Karpas-422 (cell line): Measurements from ENCODE around the gene NUTM2E. TPM values are rescaled to one million over a fixed set of nuclear protein-coding genes. Genes with fewer than 3 reads are reported as not detected.
A peak's percentile ranks its signal among the peaks of the same experiment; 100 is the strongest.
"Not testable (repeated sequence)": the region's sequence is repeated elsewhere in the genome, so short reads cannot be mapped to it uniquely, and the experiment has no call there.

Experiments used
- DNase-seq: peaks from one replicate; pipeline ENCODE4 v3.0.0-alpha.2; 2015
- H2AFZ ChIP-seq: fragments of 200-600 bp; sonication (generic); 2 replicates; pipeline ENCODE4 v1.6.1; 2014; ENCODE audit warnings: antibody characterized with exemption, low read length, mixed read lengths
- H3K27ac ChIP-seq: fragments of 200-600 bp; sonication (generic); 2 replicates; pipeline ENCODE4 v1.5.1; 2014; ENCODE audit warnings: mild to moderate bottlenecking, low read length, moderate library complexity
- H3K27me3 ChIP-seq: fragments of 200-600 bp; sonication (generic); 2 replicates; pipeline ENCODE4 v1.6.1; 2014; ENCODE audit warnings: low read length, mixed read lengths
- H3K36me3 ChIP-seq: fragments of 200-600 bp; sonication (generic); 2 replicates; pipeline ENCODE4 v1.6.1; 2014; ENCODE audit warnings: low read length, mixed read lengths; ENCODE audit not compliant: insufficient read depth
- H3K4me1 ChIP-seq: fragments of 200-600 bp; sonication (generic); 2 replicates; pipeline ENCODE4 v1.6.1; 2014; ENCODE audit warnings: mild to moderate bottlenecking, low read length, mixed read lengths
- H3K4me2 ChIP-seq: fragments of 200-600 bp; sonication (generic); 2 replicates; pipeline ENCODE4 v1.6.1; 2014; ENCODE audit warnings: low read length, low read depth, mild to moderate bottlenecking; ENCODE audit not compliant: poor library complexity, severe bottlenecking
- H3K4me3 ChIP-seq: fragments of 200-600 bp; sonication (generic); 2 replicates; pipeline ENCODE4 v1.5.1; 2014; ENCODE audit warnings: mild to moderate bottlenecking, antibody characterized with exemption, low read length, mixed read lengths
- H3K79me2 ChIP-seq: fragments of 200-600 bp; sonication (generic); 2 replicates; pipeline ENCODE4 v1.6.1; 2014; ENCODE audit warnings: mild to moderate bottlenecking, low read length, mixed read lengths
- H3K9ac ChIP-seq: fragments of 200-600 bp; sonication (generic); 2 replicates; pipeline ENCODE4 v1.6.0; 2014; ENCODE audit warnings: low read length
- H3K9me2 ChIP-seq: fragments of 200-600 bp; sonication (generic), shearing (Covaris generic); replicated peaks from 2 replicates; pipeline ENCODE4 v1.6.0; 2014; ENCODE audit warnings: mild to moderate bottlenecking, low read length, moderate library complexity; ENCODE audit not compliant: insufficient read depth
- H3K9me3 ChIP-seq: fragments of 300-700, 200-600 bp; sonication (generic); 2 replicates; pipeline ENCODE4 v1.6.1; 2014; ENCODE audit warnings: low read length, mixed read lengths
- H4K20me1 ChIP-seq: fragments of 200-600 bp; sonication (generic); 2 replicates; pipeline ENCODE4 v1.6.1; 2014; ENCODE audit warnings: mild to moderate bottlenecking, antibody characterized with exemption, low read length, low read depth; ENCODE audit not compliant: insufficient read depth
- total RNA-seq: library from RNA; depleted of rRNA; stranded (reverse); fragments of >200 nt; shearing (Covaris generic); gene quantifications from 2 replicates; pipeline ENCODE4 v1.2.3, GENCODE V29; 2014; ENCODE audit warnings: low replicate concordance

NUTM2E gene
- total RNA-seq, 1 experiment from 2014 or later = 0.19 TPM

GRCh38 chr10:79799337-79799736, 27.2 kb upstream of the NUTM2E start:
- H2AFZ ChIP-seq, H4K20me1 ChIP-seq, H3K4me3 ChIP-seq, H3K36me3 ChIP-seq, H3K27ac ChIP-seq, H3K9me2 ChIP-seq, H3K4me1 ChIP-seq, H3K27me3 ChIP-seq, H3K79me2 ChIP-seq, DNase-seq, H3K9me3 ChIP-seq, H3K9ac ChIP-seq, H3K4me2 ChIP-seq: not testable (repeated sequence)

GRCh38 chr10:79805857-79806256, 20.7 kb upstream of the NUTM2E start:
- not testable (repeated sequence) for H3K9me2 ChIP-seq

GRCh38 chr10:79811895-79812294, 14.6 kb upstream of the NUTM2E start:
- DNase-seq, H3K79me2 ChIP-seq, H3K27ac ChIP-seq: not testable (repeated sequence)

More at GRCh38 chr10:79805857-79806256, 20.7 kb upstream of the NUTM2E start:
- H3K36me3 ChIP-seq, H3K27me3 ChIP-seq, H3K9ac ChIP-seq, H3K4me1 ChIP-seq, H3K4me2 ChIP-seq, H4K20me1 ChIP-seq, H3K4me3 ChIP-seq, H2AFZ ChIP-seq, DNase-seq, H3K27ac ChIP-seq, H3K79me2 ChIP-seq, H3K9me3 ChIP-seq: not testable (repeated sequence)

GRCh38 chr10:79816290-79816689, 10.2 kb upstream of the NUTM2E start:
- H3K79me2 ChIP-seq = peaks cover 18% of the 10 kb centered on the region; the same call in 1 of the 2 replicates
- H3K9me2 ChIP-seq, H3K9ac ChIP-seq, H3K4me1 ChIP-seq, H3K27me3 ChIP-seq, H3K4me3 ChIP-seq, DNase-seq, H3K27ac ChIP-seq, H3K4me2 ChIP-seq, H3K9me3 ChIP-seq, H3K36me3 ChIP-seq, H2AFZ ChIP-seq, H4K20me1 ChIP-seq: not testable (repeated sequence)

More at GRCh38 chr10:79811895-79812294, 14.6 kb upstream of the NUTM2E start:
- not testable (repeated sequence) for H3K9me2 ChIP-seq, H3K9ac ChIP-seq, H3K9me3 ChIP-seq, H3K4me3 ChIP-seq, H3K27me3 ChIP-seq, H4K20me1 ChIP-seq, H3K4me2 ChIP-seq, H2AFZ ChIP-seq, H3K4me1 ChIP-seq, H3K36me3 ChIP-seq

- H3K4me1 ChIP-seq, H2AFZ ChIP-seq, H3K27me3 ChIP-seq, H3K4me3 ChIP-seq, H3K9me3 ChIP-seq, H3K9ac ChIP-seq, H3K4me2 ChIP-seq, H3K9me2 ChIP-seq, H4K20me1 ChIP-seq, H3K36me3 ChIP-seq, DNase-seq, H3K27ac ChIP-seq: not testable (repeated sequence)
- peaks cover 44% of the 10 kb centered on the region for H3K79me2 ChIP-seq
These were observed 3.2 kb upstream of the NUTM2E start for GRCh38 chr10:79823387-79823786.

- Histone ChIP-seq H3K9ac (peak overlapping the region; percentile 72), H3K79me2 (peaks cover 27% of the 10 kb centered on the region), H3K4me2 (peak overlapping the region; percentile 65), H3K27ac (peak overlapping the region; percentile 57; the same call in 1 of the 2 replicates), H3K4me3 (peak overlapping the region; percentile 61; the same call in 1 of the 2 replicates)
- peak; percentile 64 for DNase-seq
- H3K9me3 ChIP-seq, H3K36me3 ChIP-seq, H3K4me1 ChIP-seq, H2AFZ ChIP-seq, H3K9me2 ChIP-seq, H3K27me3 ChIP-seq, H4K20me1 ChIP-seq: not testable (repeated sequence)
These were observed 940 bp upstream of the NUTM2E start for GRCh38 chr10:79825587-79826011.

GRCh38 chr10:79826131-79826495, 426 bp upstream of the NUTM2E start:
- peak overlapping the region; percentile 72 for H3K9ac ChIP-seq
- H3K4me3 ChIP-seq = peak overlapping the region; percentile 61; the same call in 1 of the 2 replicates
- DNase-seq = peak; percentile 57
- not testable (repeated sequence) for H3K4me1 ChIP-seq, H3K9me2 ChIP-seq, H4K20me1 ChIP-seq, H3K27me3 ChIP-seq, H2AFZ ChIP-seq, H3K27ac ChIP-seq, H3K9me3 ChIP-seq, H3K36me3 ChIP-seq
- peaks cover 26% of the 10 kb centered on the region for H3K79me2 ChIP-seq
- peak overlapping the region; percentile 38 for H3K4me2 ChIP-seq

GRCh38 chr10:79833833-79834232, 7.3 kb downstream of the NUTM2E start:
- not testable (repeated sequence) for H3K4me1 ChIP-seq, H3K27ac ChIP-seq, H3K9me3 ChIP-seq, H2AFZ ChIP-seq, H3K4me3 ChIP-seq, H3K79me2 ChIP-seq, H4K20me1 ChIP-seq, H3K9me2 ChIP-seq, H3K4me2 ChIP-seq, H3K36me3 ChIP-seq, DNase-seq, H3K9ac ChIP-seq, H3K27me3 ChIP-seq

- not testable (repeated sequence) for H3K79me2 ChIP-seq, H3K4me3 ChIP-seq, H3K4me2 ChIP-seq, H2AFZ ChIP-seq, H3K27me3 ChIP-seq, H4K20me1 ChIP-seq, H3K36me3 ChIP-seq, DNase-seq, H3K27ac ChIP-seq, H3K4me1 ChIP-seq, H3K9me2 ChIP-seq, H3K9ac ChIP-seq, H3K9me3 ChIP-seq
These were observed 9.4 kb downstream of the NUTM2E start for GRCh38 chr10:79835891-79836290.
